ENCODE measurements around the gene RNU2-63P.
"Not testable (repeated sequence)": the region's sequence is repeated elsewhere in the genome, so short reads cannot be mapped to it uniquely, and the experiment has no call there.

RNU2-63P gene

DNA sequence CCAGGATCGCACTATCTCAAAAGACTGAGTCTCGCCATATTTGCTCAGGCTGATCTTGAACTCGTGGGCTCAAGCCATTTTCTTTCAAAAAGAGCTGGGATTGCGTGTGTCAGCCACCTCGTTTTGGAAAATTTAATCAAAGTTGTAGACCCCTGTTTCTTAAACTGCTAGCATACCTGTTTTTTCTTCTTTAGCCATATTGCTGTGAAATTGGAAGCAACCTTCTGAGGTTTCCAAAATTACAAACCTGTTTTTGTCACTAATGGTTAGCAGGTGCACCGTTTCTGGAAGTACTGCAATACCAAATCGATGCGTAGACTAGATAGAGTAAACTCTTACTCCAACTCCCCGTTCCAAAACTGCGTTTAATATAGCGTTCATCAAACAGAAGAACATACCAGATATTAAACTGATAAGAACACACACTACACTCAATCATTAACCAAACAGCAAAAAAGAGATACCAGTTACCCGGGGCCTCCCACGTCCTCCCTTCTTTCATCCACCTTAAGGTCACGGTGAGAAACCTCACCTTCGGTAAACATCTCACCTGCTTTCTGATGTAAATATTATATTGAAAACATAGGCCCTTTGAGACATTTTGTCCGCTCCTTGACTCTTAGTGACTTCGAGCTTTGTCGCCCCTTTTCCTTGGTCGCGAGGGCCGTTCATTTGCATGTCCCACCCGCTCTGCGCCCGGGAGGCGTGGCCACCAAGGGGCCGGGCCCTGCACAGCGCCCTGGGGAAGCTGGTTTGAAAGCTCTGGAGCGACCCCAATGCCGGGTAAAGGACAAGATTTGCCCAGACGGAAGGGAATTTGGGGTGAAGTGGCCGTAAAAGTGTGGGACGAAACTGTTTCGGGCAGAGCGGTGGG lies at the start of gene RNU2-63P:
Gene RNU2-63P (minus strand): TSS at position 462 of the 874 bp plus-strand sequence.
- no peak for FAIRE-seq
- peak; percentile 31 for DNase-seq (ENCODE audit: insufficient read length, low spot score)

DNA sequence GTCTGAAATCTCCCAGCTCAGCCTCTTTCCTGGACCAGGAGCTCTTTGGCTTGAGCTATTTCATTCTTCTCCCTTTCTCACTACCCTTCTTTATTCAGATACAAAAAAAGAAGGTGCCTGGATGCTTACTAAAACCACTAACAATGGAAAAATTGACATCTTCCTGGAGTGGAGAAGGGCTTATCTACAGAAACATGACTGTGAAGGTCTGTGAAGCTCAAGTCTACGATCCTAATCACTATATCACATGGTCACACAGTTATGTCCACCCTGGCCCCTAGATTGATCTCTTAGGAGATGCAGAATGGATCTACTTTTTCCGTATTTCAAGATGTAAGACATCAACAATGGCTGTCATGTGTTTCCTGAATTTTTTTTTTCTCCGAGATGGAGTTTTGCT lies 44.9 kb upstream of the RNU2-63P start:
- FAIRE-seq = no peak
- DNase-seq (ENCODE audit: insufficient read length, low spot score) = no peak

DNA sequence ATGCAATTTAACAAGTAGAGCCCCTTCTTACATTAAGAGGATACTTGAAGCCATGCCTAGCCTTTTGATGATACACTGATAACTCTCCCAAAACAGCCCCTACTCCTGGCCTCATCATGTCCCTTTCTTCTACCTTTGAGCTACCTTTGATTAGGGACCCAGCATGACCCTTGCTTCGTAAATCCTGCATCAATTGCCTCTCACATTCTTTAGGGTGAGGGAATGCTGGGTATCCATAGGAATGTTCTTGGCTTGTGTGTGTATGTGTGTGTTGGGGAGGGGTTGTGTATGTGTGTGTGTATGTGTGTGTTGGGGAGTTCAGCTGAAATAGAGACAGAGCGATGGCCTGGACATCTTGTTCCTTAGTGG lies 44.5 kb upstream of the RNU2-63P start:
- DNase-seq (ENCODE audit: insufficient read length, low spot score) = no peak
- FAIRE-seq = no peak

DNA sequence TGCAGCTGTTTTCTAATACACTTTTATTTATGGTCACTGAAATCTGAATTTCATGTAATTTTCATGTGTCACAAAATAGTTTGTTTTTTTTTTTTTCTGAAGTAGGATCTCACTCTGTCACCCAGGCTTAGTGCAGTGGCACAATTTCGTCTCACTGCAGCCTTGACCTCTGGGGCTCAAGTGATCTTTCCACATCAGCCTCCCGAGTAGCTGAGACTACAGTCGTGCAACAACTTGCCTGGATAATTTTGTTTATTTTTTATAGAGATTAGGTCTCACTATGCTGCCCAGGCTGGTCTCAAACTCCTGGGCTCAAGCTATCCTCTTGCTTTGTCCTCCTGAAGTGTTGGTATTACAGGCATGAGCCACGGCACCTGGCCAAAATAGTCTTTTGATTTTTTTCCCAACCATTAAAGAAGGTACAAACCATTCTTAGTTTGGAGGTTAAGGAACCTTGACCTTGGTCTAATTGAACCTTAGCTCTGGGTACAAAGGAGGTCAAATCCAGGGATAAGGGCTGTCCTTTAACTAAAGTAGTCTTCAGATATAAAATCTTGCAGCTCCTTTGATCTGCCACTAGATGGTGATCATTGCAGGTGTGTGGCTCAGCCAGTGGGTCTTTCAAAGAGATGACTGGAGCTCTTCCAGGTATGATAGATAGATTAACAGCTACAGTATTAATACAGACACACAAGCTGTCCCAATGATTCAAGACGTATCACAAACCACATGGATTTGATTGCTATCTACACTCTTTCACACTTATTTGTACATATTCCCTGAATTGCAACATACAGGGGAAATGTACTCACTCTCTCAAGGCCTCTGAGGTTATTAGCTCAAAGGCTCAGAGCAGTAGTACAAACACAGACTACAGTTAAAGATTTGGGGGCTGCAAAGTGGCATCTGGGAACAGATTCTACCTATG lies 43.9 kb upstream of the RNU2-63P start:
- FAIRE-seq = no peak
- peak; percentile 60 for DNase-seq (ENCODE audit: insufficient read length, low spot score)

DNA sequence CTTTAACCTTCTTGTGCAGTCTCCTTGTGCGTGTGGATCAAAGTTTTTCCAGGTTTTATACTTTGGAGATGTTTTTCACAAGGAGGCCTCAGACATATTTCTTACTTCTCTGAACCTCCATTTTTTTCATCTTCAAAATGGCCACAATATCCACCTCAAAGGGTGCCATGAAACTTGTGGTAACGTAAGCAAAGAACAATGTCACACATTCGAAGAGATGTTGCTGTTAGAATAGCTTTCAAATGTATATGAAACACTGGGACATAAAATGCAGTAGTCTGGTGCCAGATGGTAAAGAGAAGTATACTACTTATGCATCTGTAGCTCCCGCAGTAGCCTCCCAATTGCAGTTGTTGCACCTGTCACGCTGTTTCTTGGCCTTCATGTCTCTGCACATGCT lies 41.8 kb upstream of the RNU2-63P start:
- FAIRE-seq = no peak

DNA sequence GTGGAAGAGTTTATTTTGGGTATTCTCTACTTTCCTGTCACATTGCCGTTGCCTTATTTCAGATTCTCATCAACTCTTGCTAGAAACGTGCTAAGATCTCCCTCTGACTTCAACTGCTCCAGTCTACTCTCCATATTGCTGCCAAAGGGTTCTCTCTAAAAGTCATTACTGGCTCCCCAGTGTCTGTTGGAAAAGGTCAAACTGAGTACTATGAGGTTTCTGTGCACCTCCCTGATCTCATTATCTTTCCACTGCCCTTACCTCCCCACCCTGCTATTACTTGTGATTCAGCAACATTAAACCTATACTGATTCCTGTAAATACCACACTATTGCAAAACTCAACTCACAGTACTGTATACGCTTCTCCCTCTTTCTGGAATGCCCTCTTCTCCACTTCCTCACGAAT lies 41.1 kb upstream of the RNU2-63P start:
- DNase-seq (ENCODE audit: insufficient read length, low spot score) = no peak
- no peak for FAIRE-seq

More for the DNA sequence above, 41.8 kb upstream of the RNU2-63P start:
- no peak for DNase-seq (ENCODE audit: insufficient read length, low spot score)

DNA sequence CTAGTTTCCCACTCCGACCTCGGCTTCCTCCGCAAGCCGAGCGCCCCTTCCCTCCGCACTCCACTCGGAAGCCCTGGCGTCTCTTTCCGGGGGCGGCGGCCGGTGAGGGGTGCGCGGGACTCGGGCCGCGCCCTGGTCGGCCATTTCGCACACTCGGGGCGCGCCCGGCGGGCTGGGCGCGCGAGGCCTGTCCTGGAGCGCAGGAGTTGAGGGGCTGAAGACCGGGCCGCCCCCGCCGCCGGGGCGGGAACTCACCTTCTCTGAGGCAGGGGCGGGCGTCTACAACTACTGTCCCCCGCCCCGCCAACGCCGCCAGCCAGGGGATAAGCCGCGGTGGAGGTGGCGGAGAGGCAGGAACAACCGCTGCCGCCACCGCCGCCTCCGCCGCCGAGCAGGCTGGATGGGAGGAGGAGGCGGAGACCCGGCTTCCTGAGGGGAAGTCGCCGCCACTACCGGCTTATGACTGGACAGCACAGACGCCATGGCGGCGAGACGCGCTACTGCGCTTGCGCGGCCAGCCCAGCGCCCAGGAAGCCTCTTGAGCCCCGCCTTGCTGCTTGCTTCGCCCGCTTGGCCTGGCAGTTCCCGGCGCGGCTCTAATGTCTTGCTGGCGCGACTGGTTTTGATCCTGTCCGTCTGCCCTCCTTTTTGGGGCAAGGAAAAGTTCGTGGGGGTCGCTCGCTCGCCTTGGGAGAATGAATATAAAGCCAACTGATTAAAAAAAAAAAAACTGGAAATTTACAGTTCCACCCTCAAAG lies 39.2 kb upstream of the RNU2-63P start, which contains the start of gene KRCC1:
Gene KRCC1 (minus strand): TSS at position 413 of the 758 bp plus-strand sequence. CDS start 27,220 bp downstream, outside the sequence.
- DNase-seq (ENCODE audit: insufficient read length, low spot score) = peak; percentile 96

DNA sequence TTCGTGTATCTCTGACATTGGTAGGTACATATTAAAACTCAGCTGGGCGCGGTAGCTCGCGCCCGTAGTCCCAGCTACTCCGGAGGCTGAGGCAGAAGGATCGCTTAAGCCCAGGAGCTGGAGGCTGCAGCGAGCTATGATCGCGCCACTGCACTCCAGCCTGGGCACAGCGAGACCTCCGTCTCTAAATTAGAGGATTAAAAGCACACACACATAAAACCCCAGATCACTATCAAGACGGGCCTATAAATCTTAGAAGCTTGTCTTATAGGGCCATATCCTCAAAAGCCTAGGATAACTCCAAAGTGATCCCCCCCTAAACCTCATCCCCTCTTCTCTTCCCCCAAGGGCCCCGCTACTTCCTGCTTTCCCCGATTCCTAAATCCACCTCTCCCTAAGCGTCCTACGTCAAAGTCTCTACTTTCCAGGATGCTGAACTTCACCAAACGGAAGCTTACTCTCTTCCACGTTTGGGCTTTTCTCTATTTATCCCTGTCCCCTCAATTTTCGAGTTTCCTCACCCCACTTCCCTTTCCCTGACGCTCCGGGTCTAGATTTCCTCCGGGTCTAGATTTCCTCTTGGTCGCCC lies 38.5 kb upstream of the RNU2-63P start:
- no peak for FAIRE-seq

More for the DNA sequence above, 39.2 kb upstream of the RNU2-63P start, which contains the start of gene KRCC1:
- peak; percentile 94 for FAIRE-seq

DNA sequence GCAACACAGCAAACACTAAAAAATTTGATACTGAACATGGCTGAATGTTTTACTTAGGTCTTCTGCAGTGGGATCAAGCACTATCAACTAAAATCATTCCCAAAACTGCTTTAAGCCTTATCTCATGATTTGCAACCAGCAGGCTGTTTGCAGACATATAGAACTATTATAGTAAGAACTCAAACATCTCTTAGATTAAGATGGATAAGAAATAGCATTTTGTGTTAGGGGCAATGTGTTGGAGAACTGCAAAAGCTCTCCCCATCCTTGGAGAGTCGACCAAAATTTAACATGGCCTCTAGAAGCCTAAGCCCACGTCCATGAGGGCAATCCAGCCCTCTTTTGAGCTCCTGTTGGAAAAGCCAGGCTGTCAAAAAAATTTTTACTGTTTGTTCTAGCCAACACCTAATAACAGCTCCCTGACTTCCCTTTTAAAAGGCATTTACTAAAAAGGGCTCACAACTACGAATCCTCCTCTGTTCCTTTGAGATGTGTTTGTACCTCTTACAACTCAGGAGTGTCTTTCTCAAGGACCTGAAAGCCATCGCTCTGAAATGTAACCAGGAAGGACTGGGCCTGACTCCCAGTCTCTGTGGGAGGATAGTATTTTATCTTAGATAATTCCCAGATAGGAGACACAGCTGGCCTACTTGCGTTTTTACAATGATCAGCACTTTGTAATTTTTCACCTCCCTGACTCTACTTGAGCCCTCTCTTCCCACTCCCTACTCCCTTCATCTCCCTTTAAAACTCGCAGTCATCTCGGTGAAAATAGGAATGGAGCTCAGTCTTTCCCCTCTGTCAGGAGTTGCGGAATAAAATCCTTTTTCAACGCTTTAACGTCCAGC lies 37.8 kb upstream of the RNU2-63P start:
- no peak for DNase-seq (ENCODE audit: insufficient read length, low spot score)
- FAIRE-seq = no peak

More for the DNA sequence above, 38.5 kb upstream of the RNU2-63P start:
- peak; percentile 44 for DNase-seq (ENCODE audit: insufficient read length, low spot score)

DNA sequence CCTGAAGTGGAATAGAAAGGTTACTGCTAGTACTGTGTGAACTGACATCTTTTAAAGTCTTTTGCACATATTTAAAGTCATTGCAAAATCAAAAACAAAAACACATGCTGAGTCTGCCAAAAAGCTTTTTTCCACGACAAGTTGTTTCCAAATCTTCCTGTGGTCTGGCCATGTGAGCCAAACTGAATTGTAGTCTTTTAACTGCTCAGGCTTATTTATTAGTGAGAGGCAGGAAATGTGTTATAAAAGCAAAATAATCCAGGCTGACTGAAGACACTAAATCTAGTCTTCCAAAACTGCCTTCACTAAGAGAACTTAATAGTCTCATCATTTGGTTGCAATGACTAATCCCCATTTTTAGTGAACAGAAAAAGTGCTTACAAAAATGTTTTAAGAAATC lies 36.9 kb upstream of the RNU2-63P start:
- DNase-seq (ENCODE audit: insufficient read length, low spot score) (no peak), FAIRE-seq (no peak)

DNA sequence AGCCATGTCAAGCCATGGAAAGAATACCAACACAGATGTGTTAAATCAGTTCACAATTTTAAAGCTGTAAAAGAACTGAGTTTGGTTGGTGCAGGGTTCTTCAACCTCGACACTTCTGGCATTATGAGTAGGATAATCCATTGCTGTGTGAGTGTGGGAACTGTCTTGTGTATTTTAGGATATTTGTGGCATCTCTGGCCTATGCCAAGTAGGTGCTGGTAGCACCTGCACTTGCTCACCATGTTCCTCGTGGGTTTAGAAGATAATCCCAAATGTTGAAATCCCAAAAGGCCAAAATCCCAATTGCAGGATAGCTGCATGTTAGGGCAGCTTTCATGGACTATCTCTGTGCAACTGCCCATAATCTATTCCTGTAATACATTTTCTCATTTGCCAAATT lies 35.4 kb upstream of the RNU2-63P start:
- no peak for FAIRE-seq
- no peak for DNase-seq (ENCODE audit: insufficient read length, low spot score)

DNA sequence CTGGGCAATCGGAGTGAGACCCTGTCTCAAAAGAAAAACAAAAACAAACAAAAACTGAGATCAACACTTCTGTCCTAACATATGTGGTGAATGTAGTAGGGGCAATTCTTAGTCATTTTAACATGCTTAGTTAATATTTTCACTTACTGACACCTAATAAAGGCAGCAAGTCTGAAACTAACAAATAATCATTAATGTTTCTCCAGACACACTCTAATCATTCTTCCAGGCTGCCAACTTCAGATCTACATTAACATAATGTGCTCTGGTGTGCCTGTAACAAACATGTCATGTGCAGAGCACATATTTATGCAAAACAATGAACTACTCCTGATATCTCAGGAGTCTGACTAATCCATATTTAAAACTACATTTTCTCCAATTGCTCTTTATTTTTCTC lies 33.3 kb upstream of the RNU2-63P start:
- DNase-seq (ENCODE audit: insufficient read length, low spot score) = no peak
- no peak for FAIRE-seq

DNA sequence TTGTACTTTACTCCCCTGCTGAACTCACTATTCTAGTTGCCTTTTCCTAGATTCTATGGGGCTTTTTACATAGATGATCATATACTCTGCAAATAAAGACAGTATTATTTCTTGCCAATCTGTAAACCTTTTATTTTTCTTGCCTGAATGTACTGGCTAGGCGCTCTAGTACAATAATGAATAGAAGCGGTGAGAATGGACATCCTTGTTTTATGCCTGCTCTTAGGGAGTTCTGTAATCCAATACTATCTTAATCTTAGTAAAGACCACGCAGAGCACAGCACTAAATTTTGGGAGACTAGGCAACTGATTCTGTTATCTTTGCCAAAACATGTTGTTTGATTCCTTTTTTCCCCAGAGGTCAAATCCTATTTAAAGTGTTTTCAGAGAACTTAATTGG lies 32.2 kb upstream of the RNU2-63P start:
- FAIRE-seq (no peak), DNase-seq (ENCODE audit: insufficient read length, low spot score) (no peak)

DNA sequence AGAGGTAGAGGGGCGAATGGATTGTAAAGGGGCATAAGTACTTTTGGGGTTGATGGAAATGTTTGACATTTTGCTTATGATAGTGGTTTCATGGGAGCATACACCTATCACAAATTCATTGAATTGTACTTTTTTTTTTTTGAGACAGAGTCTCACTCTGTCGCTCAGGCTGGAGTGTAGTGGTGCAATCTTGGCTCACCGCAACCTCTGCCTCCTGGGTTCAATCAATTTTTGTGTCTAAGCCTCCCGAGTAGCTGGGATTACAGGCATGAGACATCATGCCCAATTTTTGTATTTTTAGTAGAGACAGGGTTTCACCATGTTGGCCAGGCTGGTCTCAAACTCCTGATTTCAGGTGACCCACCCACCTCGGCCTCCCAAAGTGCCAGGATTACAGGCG lies 29.2 kb upstream of the RNU2-63P start:
- not testable (repeated sequence) for DNase-seq (ENCODE audit: insufficient read length, low spot score); FAIRE-seq

DNA sequence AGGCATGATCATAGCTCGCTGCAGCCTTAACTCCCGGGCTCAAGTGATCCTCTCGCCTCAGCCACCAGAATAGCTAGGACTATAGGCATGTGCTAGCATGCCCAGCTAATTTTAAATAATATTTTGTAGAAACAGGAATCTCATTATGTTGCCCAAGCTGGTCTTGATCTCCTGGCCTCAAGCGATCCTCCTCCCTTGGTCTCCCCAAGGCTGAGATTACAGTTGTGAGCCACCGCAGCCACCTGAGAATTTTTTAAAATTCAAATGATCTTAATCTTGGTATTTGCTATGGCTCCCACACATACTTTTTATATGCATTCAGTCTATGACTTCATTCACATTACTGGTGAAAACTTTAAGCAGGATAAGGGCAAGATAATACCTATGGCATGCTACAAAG lies 26.1 kb upstream of the RNU2-63P start:
- FAIRE-seq = no peak
- no peak for DNase-seq (ENCODE audit: insufficient read length, low spot score)

DNA sequence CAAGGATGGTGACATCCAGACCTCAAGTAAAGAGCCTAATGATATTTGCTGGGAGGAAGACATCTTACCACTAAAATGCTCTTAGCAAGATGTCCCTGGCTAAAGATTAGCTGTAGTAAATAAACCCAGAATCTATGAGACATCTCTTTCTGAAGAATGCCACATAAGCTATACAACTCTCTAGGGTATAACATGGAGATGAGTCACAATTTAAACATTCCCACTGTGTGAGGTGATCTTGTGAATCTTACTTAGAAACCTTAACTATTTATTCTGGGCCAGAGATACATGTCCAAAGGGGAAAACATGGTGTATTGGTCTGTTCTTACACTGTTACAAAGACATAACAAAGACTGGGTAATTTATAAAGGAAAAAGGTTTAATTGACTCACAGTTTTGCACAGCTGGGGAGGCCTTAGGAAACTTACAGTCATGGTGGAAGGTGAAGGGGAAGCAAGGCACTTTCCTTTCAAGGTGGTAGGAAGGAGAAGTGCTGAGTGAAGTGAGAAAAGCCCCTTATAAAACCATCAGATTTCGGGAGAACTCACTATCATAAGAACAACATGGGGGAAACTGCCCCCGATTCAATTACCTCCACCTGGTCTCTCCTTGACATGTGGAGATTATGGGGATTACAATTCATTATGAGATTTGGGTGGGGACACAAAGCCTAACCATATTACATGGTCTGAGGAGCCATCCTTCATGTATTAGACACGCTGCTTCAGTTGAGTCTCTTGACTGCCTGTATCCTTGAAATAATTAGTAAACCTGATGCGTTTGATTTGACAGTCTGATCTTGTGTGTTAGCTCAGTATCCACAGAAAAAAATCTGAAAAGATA lies 22.1 kb upstream of the RNU2-63P start:
- FAIRE-seq = peak; percentile 4
- DNase-seq (ENCODE audit: insufficient read length, low spot score) = peak; percentile 71

DNA sequence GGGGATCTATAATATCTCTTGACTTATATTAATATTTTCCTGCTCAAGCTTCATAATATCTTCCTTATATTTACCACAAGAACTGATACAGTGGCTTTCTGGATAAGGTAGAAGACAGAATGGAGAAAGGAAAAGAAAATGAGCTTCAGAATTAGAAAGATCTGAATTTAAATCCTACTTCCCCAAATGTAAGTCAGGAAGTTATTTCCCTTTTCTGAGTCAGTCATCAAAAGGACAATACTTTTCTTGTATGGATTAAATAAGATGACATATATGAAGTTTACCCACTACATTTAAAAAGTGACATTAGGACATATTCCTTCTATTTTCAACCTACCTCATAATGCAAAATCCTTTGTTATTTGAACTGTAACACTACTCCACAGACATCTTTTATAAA lies 20.3 kb upstream of the RNU2-63P start:
- DNase-seq (ENCODE audit: insufficient read length, low spot score) = no peak
- FAIRE-seq = no peak

DNA sequence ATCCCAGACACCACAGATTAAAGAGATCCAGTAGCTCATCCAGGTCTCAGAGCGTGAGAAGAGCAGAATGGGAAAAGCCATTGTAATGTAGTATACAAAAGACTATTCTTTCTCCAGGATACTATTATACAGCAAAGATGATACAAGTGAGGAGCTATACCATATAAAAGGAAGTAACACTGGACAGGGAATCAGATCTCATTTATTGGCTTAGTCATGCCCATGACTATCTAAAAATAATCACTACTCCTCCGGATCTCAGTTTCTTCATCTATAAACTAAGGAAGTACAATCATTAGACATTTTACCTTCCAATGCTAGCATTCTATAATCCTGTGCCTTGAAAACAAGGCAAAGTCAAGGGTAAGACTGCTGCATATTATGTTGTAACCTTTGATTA lies 19.8 kb upstream of the RNU2-63P start:
- FAIRE-seq (no peak), DNase-seq (ENCODE audit: insufficient read length, low spot score) (no peak)

Data from HTR-8/SVneo (cell line).